Hepatocyte (in vitro differentiated cells): ENCODE results near the gene KNOP1.

Experiments
- CTCF ChIP-seq: fragments of 200-600 bp; sonication (generic); IDR thresholded peaks from 2 replicates; pipeline ENCODE4 v1.5.1; 2016; ENCODE audit warnings: antibody characterized with exemption, mild to moderate bottlenecking; ENCODE audit not compliant: poor library complexity
- EZH2 ChIP-seq: fragments of 200-600 bp; sonication (generic); IDR thresholded peaks from 2 replicates; pipeline ENCODE4 v1.6.1; 2016; ENCODE audit warnings: antibody characterized with exemption, mild to moderate bottlenecking, borderline replicate concordance

DNA sequence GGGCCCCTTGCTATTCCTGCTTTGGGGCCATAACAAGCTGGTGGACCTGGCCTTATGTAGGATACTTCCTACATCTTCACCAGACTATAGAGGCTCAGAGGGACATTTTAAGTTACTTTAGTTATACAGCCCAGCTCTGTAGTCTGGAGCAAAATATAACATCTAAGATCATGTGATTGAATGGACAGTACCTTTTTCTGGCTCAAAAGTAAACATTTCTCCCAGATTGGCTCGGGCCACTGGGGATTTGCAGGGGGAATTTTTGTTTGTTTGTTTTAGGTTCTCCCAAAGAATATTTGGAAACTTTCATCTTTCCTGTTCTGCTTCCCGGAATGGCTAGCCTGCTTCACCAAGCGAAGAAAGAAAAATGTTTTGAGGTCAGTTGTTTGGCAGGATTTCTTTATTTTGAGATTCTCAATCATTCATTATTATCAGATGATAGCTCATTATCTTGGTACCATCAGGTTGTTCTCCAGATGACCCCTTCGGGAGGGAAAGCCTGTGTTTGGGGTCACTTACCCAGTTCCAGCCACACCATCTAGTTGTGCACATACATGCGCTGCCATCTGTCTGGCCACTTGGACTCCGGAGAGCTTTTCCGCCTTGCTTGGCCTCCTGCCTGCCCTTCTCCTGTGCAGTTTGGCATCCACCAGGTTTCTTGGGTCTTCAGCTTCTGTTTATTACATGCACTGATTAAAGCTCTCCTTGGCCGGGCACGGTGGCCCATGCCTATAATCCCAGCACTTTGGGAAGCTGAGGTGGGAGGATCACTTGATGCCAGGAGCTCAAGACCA is 17.2 kb upstream of the KNOP1 start:
- TF ChIP-seq CTCF = no peak
- no peak for TF ChIP-seq EZH2
